Right lobe of liver (tissue), 6 donors: ENCODE measurements around the gene FADS1. TPM values are rescaled to one million over a fixed set of nuclear protein-coding genes. Genes with fewer than 3 reads are reported as not detected.

Experiments used
- ATAC-seq, 4 donors: fragments of 200-7000 bp; cut with Tn5 transposase; one replicate each; pipeline ENCODE4 v1.9.1; 2020; ENCODE audit warnings: mild to moderate bottlenecking in 4 of 4, moderate library complexity in 4 of 4
- DNase-seq, 3 donors: peaks; one replicate each; pipeline ENCODE4 v3.0.0-alpha.2; 2020
- H3K27ac ChIP-seq, 3 donors: fragments of 200-600 bp; one replicate each; pipeline ENCODE4 v1.8.0; 2022
- H3K27me3 ChIP-seq, 2 donors: fragments of 200-600 bp; one replicate each; pipeline ENCODE4 v1.8.0; 2022
- H3K36me3 ChIP-seq, 4 donors: fragments of 200-600 bp; sonication (generic) in 1 of 4; one replicate each; pipeline versions ENCODE4 v1.5.1 to v1.8.0; 2017 to 2022; ENCODE audit warnings: control low read depth in 1 of 4
- H3K4me1 ChIP-seq, 4 donors: fragments of 200-600 bp; sonication (generic) in 1 of 4; one replicate each; pipeline versions ENCODE4 v1.5.1 to v1.8.0; 2017 to 2022; ENCODE audit warnings: control low read depth in 1 of 4
- H3K4me3 ChIP-seq, 3 donors: fragments of 200-600 bp; one replicate each; pipeline ENCODE4 v1.8.0; 2022
- H3K9me3 ChIP-seq, 4 donors: fragments of 200-600 bp; sonication (generic) in 1 of 4; one replicate each; pipeline versions ENCODE4 v1.5.1 to v1.8.0; 2017 to 2022; ENCODE audit warnings: control low read depth in 1 of 4
- POLR2A ChIP-seq: fragments of 450-650 bp; IDR thresholded peaks from one replicate; pipeline ENCODE4 v1.6.1; 2017; ENCODE audit warnings: antibody characterized with exemption, mild to moderate bottlenecking
- WGBS: methylation state at CpG from one replicate; pipeline ENCODE4 v1.1.6; 2018; ENCODE audit warnings: low coverage, low lambda C conversion rate; ENCODE audit not compliant: insufficient coverage; ENCODE audit errors: missing lambda C conversion rate; 5-methylcytosine and 5-hydroxymethylcytosine counted together
- intact Hi-C, 2 donors: fragments of 100-400 bp; cut with DNase I; formaldehyde crosslinking; loops; one replicate each; pipeline versions ENCODE4 v1.11.2 to v1.14.1; 2022
- total RNA-seq, 6 experiments: library from RNA; depleted of rRNA in 2 of 6; stranded (reverse); fragments of >200 nt in 2 of 6; fragmentation: NEBNext Ultra II Directional in 3 of 6; extraction: Animal tissue kit (Norgen Biotek cat#: 25700) in 3 of 6; gene quantifications; one replicate each; pipeline versions ENCODE4 v1.1.0 to v1.2.4, GENCODE V29; 2016 to 2023
- TF ChIP-seq, protein P1 (sequence below), 4 donors: fragments of 200-600 bp in 3 of 4; fragments of 450-650 bp in 1 of 4; IDR thresholded peaks; one replicate each; pipeline versions ENCODE4 v1.5.1 to v1.8.0; 2016 to 2022; ENCODE audit warnings: antibody characterized with exemption in 4 of 4, mild to moderate bottlenecking in 2 of 4
- donor health status: DM: no; HTN: yes; CAD: no.
- donor health status: DM: no; HTN: no; CAD: no.
- donor health status: DM: no; HTN: no; CAD: no.
- donor health status: DM: no; HTN: yes; CAD: no.
- donor health status: DM: no; HTN: yes; CAD: no.

FADS1 gene
- total RNA-seq, 6 experiments from 2014 or later, result 18.3 to 87.6 (median 34.8) TPM

DNA sequence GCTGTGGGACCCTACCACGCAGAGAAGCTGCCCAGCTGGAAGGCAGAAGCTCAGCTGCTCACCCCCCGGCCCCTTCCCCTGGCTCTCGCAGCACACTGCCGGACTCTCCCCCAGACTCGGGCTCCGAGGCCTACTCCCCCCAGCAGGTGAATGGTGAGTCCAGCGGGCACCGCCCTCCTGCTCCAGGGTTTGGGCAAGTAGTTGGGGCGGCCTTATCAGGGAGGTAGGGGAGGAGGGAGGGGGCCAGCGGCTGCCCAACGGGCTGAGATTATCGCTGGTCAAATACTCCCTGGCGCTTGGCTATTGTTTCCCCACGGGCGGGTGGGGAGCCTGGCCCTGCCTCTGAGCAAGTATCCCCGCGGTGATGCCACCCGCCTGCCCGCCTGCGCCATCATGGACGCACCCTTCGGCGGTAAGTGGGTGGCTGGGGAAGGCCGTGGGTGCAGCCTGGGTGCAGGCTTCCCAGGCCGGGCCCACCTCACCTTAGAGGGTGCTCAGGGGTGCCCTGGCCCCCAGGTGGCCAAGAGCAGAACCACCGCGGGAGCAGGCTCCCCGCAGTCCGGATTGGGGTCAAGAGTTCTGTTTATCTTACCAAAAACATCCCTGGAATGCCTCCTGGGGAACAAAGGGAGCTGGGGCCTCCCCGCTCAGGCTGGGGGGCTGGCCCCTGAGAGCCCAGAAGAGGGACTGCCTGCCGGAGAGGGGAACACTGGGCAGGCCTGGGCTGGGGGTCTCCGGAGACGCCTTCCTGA lies 47.5 kb downstream of the FADS1 start:
- no peak overlapping the region for H3K4me3 ChIP-seq
- H3K27me3 ChIP-seq, result no peaks in the 10 kb centered on the region
- intact Hi-C loops, result no loop called here
- no peaks in the 10 kb centered on the region for H3K36me3 ChIP-seq
- peaks cover 0 to 37% (median 6%) of the 10 kb centered on the region in 4 donors for H3K4me1 ChIP-seq
- TF ChIP-seq, protein P1, sequence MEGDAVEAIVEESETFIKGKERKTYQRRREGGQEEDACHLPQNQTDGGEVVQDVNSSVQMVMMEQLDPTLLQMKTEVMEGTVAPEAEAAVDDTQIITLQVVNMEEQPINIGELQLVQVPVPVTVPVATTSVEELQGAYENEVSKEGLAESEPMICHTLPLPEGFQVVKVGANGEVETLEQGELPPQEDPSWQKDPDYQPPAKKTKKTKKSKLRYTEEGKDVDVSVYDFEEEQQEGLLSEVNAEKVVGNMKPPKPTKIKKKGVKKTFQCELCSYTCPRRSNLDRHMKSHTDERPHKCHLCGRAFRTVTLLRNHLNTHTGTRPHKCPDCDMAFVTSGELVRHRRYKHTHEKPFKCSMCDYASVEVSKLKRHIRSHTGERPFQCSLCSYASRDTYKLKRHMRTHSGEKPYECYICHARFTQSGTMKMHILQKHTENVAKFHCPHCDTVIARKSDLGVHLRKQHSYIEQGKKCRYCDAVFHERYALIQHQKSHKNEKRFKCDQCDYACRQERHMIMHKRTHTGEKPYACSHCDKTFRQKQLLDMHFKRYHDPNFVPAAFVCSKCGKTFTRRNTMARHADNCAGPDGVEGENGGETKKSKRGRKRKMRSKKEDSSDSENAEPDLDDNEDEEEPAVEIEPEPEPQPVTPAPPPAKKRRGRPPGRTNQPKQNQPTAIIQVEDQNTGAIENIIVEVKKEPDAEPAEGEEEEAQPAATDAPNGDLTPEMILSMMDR (IDR thresholded peaks at IDR 0.05), result peak in 2 of 4 donors; percentile 7 to 42
- TF ChIP-seq POLR2A, result no peak
- peak in 1 of 4 donors; percentile 32 for ATAC-seq
- DNase-seq, result no peak
- 50% methylated on average over 10 of the region's 33 CpGs for WGBS
- peak overlapping the region in 1 of 3 donors; percentile 37 for H3K27ac ChIP-seq
- no peaks in the 10 kb centered on the region for H3K9me3 ChIP-seq

DNA sequence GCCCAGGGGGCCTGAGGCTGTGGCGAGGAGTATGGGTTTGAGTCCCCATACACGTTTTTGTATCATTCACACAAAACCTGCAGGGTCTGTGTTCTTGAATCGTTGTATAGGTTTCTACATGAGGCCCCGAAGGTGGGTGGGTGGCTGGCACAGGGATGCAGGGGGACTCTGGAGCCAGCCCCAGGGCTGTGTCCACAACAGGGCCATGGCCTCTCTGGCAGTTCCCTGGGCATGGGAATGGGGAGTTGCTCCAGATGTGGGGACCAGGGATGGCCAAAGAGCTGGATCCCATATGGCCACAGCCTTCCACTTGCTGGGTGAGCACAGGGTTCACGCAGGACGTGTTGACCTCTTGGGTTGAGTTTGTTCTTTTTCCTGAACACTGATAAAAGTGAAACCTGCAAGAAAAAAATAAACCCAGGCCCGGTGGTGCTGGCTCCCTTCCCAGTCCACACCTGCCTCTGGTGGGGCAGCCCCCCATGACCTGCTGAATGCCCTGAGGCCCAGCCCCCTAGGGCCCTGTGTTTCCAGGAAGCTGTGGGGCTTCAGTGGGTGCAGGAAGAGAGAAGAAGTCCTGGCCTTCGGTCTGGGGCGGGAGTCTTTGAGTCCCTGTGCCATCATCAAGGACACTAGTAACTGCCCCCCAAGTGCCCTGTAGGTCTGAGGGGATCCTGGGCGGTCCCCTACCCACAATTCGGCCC lies 48.3 kb downstream of the FADS1 start:
- ATAC-seq (peak in 1 of 4 donors; percentile 27), DNase-seq (no peak)
- peak overlapping the region in 1 of 3 donors; percentile 37 for H3K27ac ChIP-seq

DNA sequence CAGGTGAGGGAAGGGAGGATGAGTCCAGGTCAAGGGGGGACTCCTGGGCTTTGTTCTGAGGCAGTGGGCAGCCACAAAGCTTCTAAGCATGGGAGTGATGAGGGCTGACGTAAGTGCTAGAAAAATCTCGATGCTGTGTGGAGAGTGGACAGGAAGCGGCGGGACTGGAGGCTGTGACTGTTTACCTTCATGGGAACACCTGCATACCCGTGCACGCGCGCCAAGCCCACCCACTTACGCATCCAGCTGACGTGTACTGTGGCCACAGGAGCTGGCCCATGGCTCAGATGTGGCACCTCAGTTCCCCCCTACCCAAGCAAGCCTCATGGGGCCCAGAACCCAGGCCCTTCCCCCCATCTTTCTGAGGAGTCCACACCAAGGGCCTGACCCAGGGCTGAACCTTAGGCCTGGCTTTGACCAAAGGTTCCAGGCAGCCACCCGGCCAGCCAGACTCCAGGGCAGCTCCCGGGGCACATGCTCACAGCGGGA lies 50.4 kb downstream of the FADS1 start:
- WGBS, result 20% methylated on average over 1 of the region's 13 CpGs
- H3K36me3 ChIP-seq, result no peaks in the 10 kb centered on the region
- H3K27ac ChIP-seq, result peak overlapping the region; percentile 50 to 68 (median 60)
- peak; percentile 56 for TF ChIP-seq POLR2A
- TF ChIP-seq, protein P1 (IDR thresholded peaks at IDR 0.05), result no peak
- H3K9me3 ChIP-seq, result no peaks in the 10 kb centered on the region
- H3K27me3 ChIP-seq, result no peaks in the 10 kb centered on the region
- DNase-seq, result peak; percentile 70 to 82 (median 79)
- H3K4me1 ChIP-seq, result peaks cover 0 to 31% (median 6%) of the 10 kb centered on the region in 4 donors
- intact Hi-C loops, result no loop called here
- H3K4me3 ChIP-seq, result no peak overlapping the region
- ATAC-seq, result peak; percentile 38 to 87 (median 72)

More for the DNA sequence above, 48.3 kb downstream of the FADS1 start:
- 68% methylated on average over 4 of the region's 11 CpGs for WGBS
- H3K36me3 ChIP-seq, result no peaks in the 10 kb centered on the region
- no peaks in the 10 kb centered on the region for H3K9me3 ChIP-seq
- H3K27me3 ChIP-seq, result no peaks in the 10 kb centered on the region
- TF ChIP-seq, protein P1 (IDR thresholded peaks at IDR 0.05), result no peak
- no peak for TF ChIP-seq POLR2A
- intact Hi-C loops, result no loop called here
- H3K4me1 ChIP-seq, result peaks cover 0 to 37% (median 6%) of the 10 kb centered on the region in 4 donors
- H3K4me3 ChIP-seq, result no peak overlapping the region

DNA sequence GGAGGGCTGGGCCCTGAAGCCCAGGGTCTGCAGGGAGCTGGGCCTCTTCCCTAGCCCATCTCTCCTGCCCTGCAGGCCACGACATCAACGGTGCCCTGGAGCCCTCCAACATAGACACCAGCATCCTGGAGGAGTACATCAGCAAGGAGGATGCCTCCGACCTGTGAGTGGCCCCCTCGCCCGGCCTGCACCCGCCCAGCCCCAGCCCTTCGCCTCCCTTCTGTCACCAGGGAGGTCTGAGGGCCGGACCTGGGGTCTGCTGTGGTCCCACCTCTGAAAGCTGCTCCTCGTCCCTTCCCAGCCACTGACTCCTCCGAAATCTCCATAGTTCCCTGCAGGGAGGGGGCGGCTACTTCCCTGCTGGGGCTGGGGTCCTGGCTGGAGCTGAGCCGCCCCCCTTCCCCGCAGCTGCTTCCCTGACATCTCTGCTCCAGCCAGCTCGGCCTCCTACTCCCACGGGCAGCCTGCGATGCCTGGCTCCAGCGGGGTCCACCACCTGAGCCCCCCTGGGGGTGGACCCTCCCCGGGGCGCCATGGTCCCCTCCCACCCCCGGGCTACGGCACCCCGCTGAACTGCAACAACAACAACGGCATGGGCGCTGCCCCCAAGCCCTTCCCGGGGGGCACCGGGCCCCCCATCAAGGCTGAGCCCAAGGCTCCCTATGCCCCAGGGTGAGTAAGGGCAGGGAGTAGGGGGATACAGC lies 51.1 kb downstream of the FADS1 start:
- no peak for TF ChIP-seq POLR2A
- intact Hi-C loops, result no loop called here
- H3K27me3 ChIP-seq, result no peaks in the 10 kb centered on the region
- H3K4me3 ChIP-seq, result no peak overlapping the region
- H3K4me1 ChIP-seq, result peaks cover 0 to 31% (median 6%) of the 10 kb centered on the region in 4 donors
- WGBS, result no CpG with 5 or more reads among the region's 26 CpGs
- ATAC-seq (no peak), DNase-seq (no peak)
- peak overlapping the region; percentile 50 to 68 (median 60) for H3K27ac ChIP-seq
- no peaks in the 10 kb centered on the region for H3K9me3 ChIP-seq
- H3K36me3 ChIP-seq, result no peaks in the 10 kb centered on the region
